ENCODE measurements around the gene PTRH2. TPM values are rescaled to one million over a fixed set of nuclear protein-coding genes. Genes with fewer than 3 reads are reported as not detected.
A peak's percentile ranks its signal among the peaks of the same experiment; 100 is the strongest.

PTRH2 gene
- total and polyA plus RNA-seq, 2 experiments from 2014 or later, result 21.9 to 31.7 TPM

DNA sequence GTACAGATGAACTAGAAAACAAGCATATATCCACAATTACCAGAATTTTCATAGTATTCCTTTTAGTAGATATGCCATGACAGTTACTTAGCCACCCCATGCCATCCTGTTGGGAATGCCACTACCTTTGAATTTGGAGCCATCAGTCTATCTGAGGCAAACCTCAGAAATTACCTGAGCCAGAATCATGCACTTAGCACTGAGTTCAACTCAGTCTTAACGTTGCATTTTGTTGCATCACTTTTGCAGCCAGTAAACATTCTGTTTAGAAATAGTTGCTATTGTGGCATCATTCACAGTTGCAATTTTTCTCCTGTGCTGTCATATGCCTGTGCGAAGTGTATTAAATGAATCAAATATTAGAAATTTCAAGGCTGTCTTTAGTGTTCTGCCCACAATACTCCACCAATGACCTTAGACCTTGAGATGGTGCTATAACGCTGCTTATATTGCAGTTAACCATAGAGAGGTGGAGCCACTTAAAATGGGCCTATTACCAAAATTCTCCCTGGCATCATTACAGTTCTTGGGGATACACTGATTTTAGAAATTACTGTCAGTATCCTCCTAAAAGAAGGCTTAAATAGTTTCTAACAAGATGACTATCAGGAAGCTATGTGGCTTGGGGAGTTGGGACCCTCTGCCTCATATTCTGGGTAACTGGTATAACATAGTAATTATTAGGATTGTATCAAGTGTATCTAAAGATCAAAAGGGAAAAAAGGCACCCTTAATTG, 11.1 kb downstream of the PTRH2 start:
- Histone ChIP-seq H3K4me1 (ENCODE audit: insufficient read depth) (no peaks in the 10 kb centered on the region), H4K20me1 (ENCODE audit: insufficient read depth, poor library complexity, severe bottlenecking) (peaks cover 37% of the 10 kb centered on the region), H3K27me3 (no peaks in the 10 kb centered on the region), H3K79me2 (peaks cover 81% of the 10 kb centered on the region), H2AFZ (no peak overlapping the region), H3K4me2 (no peak overlapping the region), H3K9me3 (ENCODE audit: low read depth) (no peaks in the 10 kb centered on the region), H3K9me2 (replicated peaks; ENCODE audit: insufficient read depth) (no peaks in the 10 kb centered on the region), H3K4me3 (no peak overlapping the region), H3K36me3 (replicated peaks; ENCODE audit: insufficient read depth, low read depth) (no peaks in the 10 kb centered on the region), H3K27ac (peak overlapping the region; percentile 36)
- 85% methylated on average over 3 of the region's 3 CpGs for WGBS (ENCODE audit: low lambda C conversion rate, missing lambda C conversion rate)
- DNase-seq (ENCODE audit: low spot score), result no peak
- TF ChIP-seq EZH2phosphoT487 (IDR thresholded peaks at IDR 0.05; ENCODE audit: low read depth, severe bottlenecking, unreplicated experiment), result no peak
- no peak for TF ChIP-seq EZH2 (IDR thresholded peaks at IDR 0.05; ENCODE audit: borderline replicate concordance)
- no peak for TF ChIP-seq CTCF (IDR thresholded peaks at IDR 0.05; ENCODE audit: poor library complexity)

DNA sequence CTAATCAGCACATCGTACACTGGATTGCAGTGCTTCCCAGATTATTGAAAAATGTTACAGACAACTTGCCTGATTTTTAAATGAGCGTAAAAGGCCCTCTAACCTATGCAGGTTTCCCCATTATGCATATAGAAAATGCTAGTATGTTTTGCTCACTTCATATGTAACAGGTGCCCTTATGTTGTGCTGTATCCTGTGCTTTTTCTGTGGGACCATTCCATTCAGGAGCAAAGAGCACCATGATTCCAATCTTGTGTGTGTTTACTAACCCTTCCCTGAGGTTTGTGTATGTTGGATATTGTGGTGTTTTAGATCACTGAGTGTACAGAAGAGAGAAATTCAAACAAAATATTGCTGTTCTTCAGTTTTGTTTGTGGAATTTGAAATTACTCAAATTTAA, 12.9 kb downstream of the PTRH2 start:
- DNase-seq (ENCODE audit: low spot score), result no peak
- H3K4me2 ChIP-seq, result no peak overlapping the region
- H3K9me3 ChIP-seq (ENCODE audit: low read depth), result no peaks in the 10 kb centered on the region
- H3K27ac ChIP-seq, result no peak overlapping the region
- no peak overlapping the region for H2AFZ ChIP-seq
- no peak overlapping the region for H3K4me3 ChIP-seq
- no peaks in the 10 kb centered on the region for H3K9me2 ChIP-seq (replicated peaks; ENCODE audit: insufficient read depth)
- no peaks in the 10 kb centered on the region for H3K4me1 ChIP-seq (ENCODE audit: insufficient read depth)
- no peak for TF ChIP-seq EZH2phosphoT487 (IDR thresholded peaks at IDR 0.05; ENCODE audit: low read depth, severe bottlenecking, unreplicated experiment)
- no peak for TF ChIP-seq CTCF (IDR thresholded peaks at IDR 0.05; ENCODE audit: poor library complexity)
- TF ChIP-seq EZH2 (IDR thresholded peaks at IDR 0.05; ENCODE audit: borderline replicate concordance), result no peak
- H3K27me3 ChIP-seq, result no peaks in the 10 kb centered on the region
- WGBS (ENCODE audit: low lambda C conversion rate, missing lambda C conversion rate), result 95% methylated on average over 2 of the region's 2 CpGs
- H4K20me1 ChIP-seq (ENCODE audit: insufficient read depth, poor library complexity, severe bottlenecking), result peaks cover 29% of the 10 kb centered on the region
- H3K79me2 ChIP-seq, result peaks cover 78% of the 10 kb centered on the region
- no peaks in the 10 kb centered on the region for H3K36me3 ChIP-seq (replicated peaks; ENCODE audit: insufficient read depth, low read depth)

GRCh38 chr17:59693582-59693981, 13.6 kb downstream of the PTRH2 start:
- no peak overlapping the region for H3K4me3 ChIP-seq
- no peaks in the 10 kb centered on the region for H3K4me1 ChIP-seq (ENCODE audit: insufficient read depth)
- H3K36me3 ChIP-seq (replicated peaks; ENCODE audit: insufficient read depth, low read depth), result no peaks in the 10 kb centered on the region
- peaks cover 76% of the 10 kb centered on the region for H3K79me2 ChIP-seq
- H2AFZ ChIP-seq, result no peak overlapping the region
- no peaks in the 10 kb centered on the region for H3K27me3 ChIP-seq
- H4K20me1 ChIP-seq (ENCODE audit: insufficient read depth, poor library complexity, severe bottlenecking), result peaks cover 29% of the 10 kb centered on the region
- no peak overlapping the region for H3K27ac ChIP-seq
- 95% methylated on average over 7 of the region's 7 CpGs for WGBS (ENCODE audit: low lambda C conversion rate, missing lambda C conversion rate)
- no peak for TF ChIP-seq EZH2phosphoT487 (IDR thresholded peaks at IDR 0.05; ENCODE audit: low read depth, severe bottlenecking, unreplicated experiment)
- no peak for TF ChIP-seq EZH2 (IDR thresholded peaks at IDR 0.05; ENCODE audit: borderline replicate concordance)
- TF ChIP-seq CTCF (IDR thresholded peaks at IDR 0.05; ENCODE audit: poor library complexity), result no peak
- H3K4me2 ChIP-seq, result no peak overlapping the region
- no peak for DNase-seq (ENCODE audit: low spot score)
- H3K9me3 ChIP-seq (ENCODE audit: low read depth), result no peaks in the 10 kb centered on the region
- H3K9me2 ChIP-seq (replicated peaks; ENCODE audit: insufficient read depth), result no peaks in the 10 kb centered on the region
